PC-9 (cell line): ENCODE measurements around the gene SYPL1.

ENCODE experiments used
- CTCF ChIP-seq: fragments of 200-600 bp; sonication (generic); conservative IDR thresholded peaks from 2 replicates; pipeline ENCODE4 v1.6.1; 2017; ENCODE audit warnings: mixed run types, antibody characterized with exemption, mild to moderate bottlenecking, moderate library complexity
- EZH2 ChIP-seq: fragments of 200-600 bp; sonication (generic); IDR thresholded peaks from 2 replicates; pipeline ENCODE4 v1.8.0; 2017; ENCODE audit warnings: antibody characterized with exemption, low read depth

GRCh38 chr7:106129291-106129690 is 17.2 kb upstream of the SYPL1 start:
- TF ChIP-seq CTCF (no peak), EZH2 (no peak)
